ENCODE results near the gene ELP1. TPM values are rescaled to one million over a fixed set of nuclear protein-coding genes. Genes with fewer than 3 reads are reported as not detected.
A peak's percentile ranks its signal among the peaks of the same experiment; 100 is the strongest.
"Not testable (repeated sequence)": the region's sequence is repeated elsewhere in the genome, so short reads cannot be mapped to it uniquely, and the experiment has no call there.

Gene ELP1
- total and polyA plus RNA-seq, 2 donors (not counting 3 experiments of a cell fraction or from before 2014, with no cell fraction given), result 12.6 to 21.8 TPM

DNA sequence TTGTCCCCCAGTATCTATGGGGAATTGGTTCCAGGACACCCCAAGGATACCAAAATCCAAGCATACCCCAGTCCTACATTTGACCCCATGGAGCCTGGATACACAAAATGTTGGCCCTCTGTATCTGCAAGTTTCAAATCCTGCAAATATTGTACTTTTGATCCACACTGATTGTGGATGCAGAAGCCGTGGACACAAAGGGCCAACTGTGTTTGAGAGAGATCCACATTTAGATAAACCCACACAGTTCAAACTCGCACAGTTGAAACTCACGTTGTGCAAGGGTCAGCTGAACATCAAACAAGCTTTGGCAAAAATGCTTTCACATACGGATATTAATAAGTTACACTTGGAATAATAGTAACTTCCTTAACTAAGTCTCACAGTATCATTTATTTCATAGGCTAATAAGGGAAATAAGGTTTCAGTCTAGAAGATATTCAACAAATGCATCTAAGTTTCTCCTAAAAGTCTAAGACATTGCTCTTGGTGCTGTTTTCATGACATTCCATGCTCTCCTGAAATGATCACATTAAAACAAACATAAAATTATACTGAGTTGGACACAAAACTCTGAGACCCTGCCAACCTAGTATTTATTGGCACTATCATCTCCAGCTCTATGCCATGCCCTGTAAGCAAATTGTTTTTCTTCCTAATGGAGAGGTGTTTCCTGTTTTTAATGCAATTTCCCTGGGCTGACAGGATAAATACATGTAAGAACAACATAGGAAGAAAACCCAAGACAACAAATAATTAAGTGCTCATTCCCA lies 39.5 kb downstream of the ELP1 start:
- Histone ChIP-seq H3K4me1 (ENCODE audit: control insufficient read depth, extremely low read depth, insufficient read depth, low read length) (no peaks in the 10 kb centered on the region), H3K36me3 (ENCODE audit: control insufficient read depth in 2 of 2, extremely low read depth in 1 of 2, insufficient read depth in 2 of 2, low read length in 2 of 2) (peaks cover 18 to 23% of the 10 kb centered on the region in 2 experiments), H3K27me3 (ENCODE audit: control insufficient read depth in 2 of 2, insufficient read depth in 2 of 2, low read length in 2 of 2) (no peaks in the 10 kb centered on the region), H3K4me2 (ENCODE audit: insufficient read depth, low read length) (no peak overlapping the region), H3K9ac (replicated peaks; ENCODE audit: extremely low read depth, insufficient read depth, low read length) (no peak overlapping the region), H4K20me1 (replicated peaks; ENCODE audit: control insufficient read depth, extremely low read depth, insufficient read depth, low read length) (no peaks in the 10 kb centered on the region), H3K9me1 (replicated peaks; ENCODE audit: control insufficient read depth, extremely low read depth, insufficient read depth, low read length) (no peaks in the 10 kb centered on the region), H2AFZ (ENCODE audit: low read depth, low read length) (no peak overlapping the region), H3K4me3 (replicated peaks in 1 of 3; ENCODE audit: insufficient read depth in 1 of 3, low read depth in 1 of 3, low read length in 3 of 3) (no peak overlapping the region), H3K27ac (ENCODE audit: insufficient read depth, low read depth, low read length) (no peak overlapping the region), H3K79me2 (ENCODE audit: control insufficient read depth, insufficient read depth, low read length) (no peaks in the 10 kb centered on the region), H3K9me3 (replicated peaks; ENCODE audit: control insufficient read depth, insufficient read depth, low read length) (no peaks in the 10 kb centered on the region)
- ChIA-PET CTCF (interaction anchor here (1.0 kb wide), 1 partner anchor 60 kb away, joined by 3 read pairs; no protein-coding TSS in a partner anchor), POLR2A (no interaction called here)
- DNase-seq (ENCODE audit: low read depth, low spot score) (peak; percentile 9), FAIRE-seq (no peak)
- intact Hi-C loops (cut with micrococcal nuclease), result no loop called here
- dilution Hi-C loops (cut with MboI; ENCODE audit: extremely low pct_ligation_motif_present, low sequenced_read_pairs), result no loop called here
- no peak for TF ChIP-seq FOS (IDR thresholded peaks at IDR 0.05; ENCODE audit: borderline replicate concordance, insufficient read depth, low read length)
- no TSS peak for BruUV-seq (replicated peaks)

DNA sequence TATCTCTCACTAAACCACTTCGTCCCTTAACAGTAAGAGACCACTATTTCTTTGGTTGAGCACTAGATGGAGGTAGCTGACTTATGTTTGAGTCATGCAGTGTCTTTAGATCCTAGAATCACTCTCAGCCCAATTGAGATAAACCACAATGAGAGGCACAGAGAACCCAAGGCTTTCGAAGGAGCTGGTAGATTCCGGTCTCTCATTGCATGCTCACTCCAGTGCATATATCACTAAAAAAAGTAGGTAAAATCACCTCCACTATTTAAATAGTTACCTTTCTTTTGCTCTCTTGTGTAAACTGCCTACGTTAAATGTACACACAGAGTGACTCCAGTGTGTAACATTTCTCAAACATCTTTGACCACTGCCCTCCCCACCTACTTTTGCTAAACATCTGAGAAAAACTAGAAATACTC lies 44.3 kb downstream of the ELP1 start:
- Histone ChIP-seq H2AFZ (ENCODE audit: low read depth, low read length) (no peak overlapping the region), H3K9me1 (replicated peaks; ENCODE audit: control insufficient read depth, extremely low read depth, insufficient read depth, low read length) (no peaks in the 10 kb centered on the region), H3K27me3 (ENCODE audit: control insufficient read depth in 2 of 2, insufficient read depth in 2 of 2, low read length in 2 of 2) (no peaks in the 10 kb centered on the region), H3K36me3 (ENCODE audit: control insufficient read depth in 2 of 2, extremely low read depth in 1 of 2, insufficient read depth in 2 of 2, low read length in 2 of 2) (peaks cover 12 to 18% of the 10 kb centered on the region in 2 experiments), H3K4me1 (ENCODE audit: control insufficient read depth, extremely low read depth, insufficient read depth, low read length) (peaks cover 3% of the 10 kb centered on the region), H3K27ac (ENCODE audit: insufficient read depth, low read depth, low read length) (no peak overlapping the region), H3K4me3 (replicated peaks in 1 of 3; ENCODE audit: insufficient read depth in 1 of 3, low read depth in 1 of 3, low read length in 3 of 3) (no peak overlapping the region), H3K9ac (replicated peaks; ENCODE audit: extremely low read depth, insufficient read depth, low read length) (no peak overlapping the region), H3K79me2 (ENCODE audit: control insufficient read depth, insufficient read depth, low read length) (no peaks in the 10 kb centered on the region), H4K20me1 (replicated peaks; ENCODE audit: control insufficient read depth, extremely low read depth, insufficient read depth, low read length) (no peaks in the 10 kb centered on the region), H3K9me3 (replicated peaks; ENCODE audit: control insufficient read depth, insufficient read depth, low read length) (no peaks in the 10 kb centered on the region), H3K4me2 (ENCODE audit: insufficient read depth, low read length) (no peak overlapping the region)
- FAIRE-seq (no peak), DNase-seq (ENCODE audit: low read depth, low spot score) (peak; percentile 32)
- ChIA-PET CTCF (interaction anchor here (1.4 to 1.8 kb wide), 3 partner anchors 9 to 430 kb away, joined by 3 to 11 read pairs (median 6); no protein-coding TSS in a partner anchor), POLR2A (no interaction called here)
- TF ChIP-seq, protein P1, sequence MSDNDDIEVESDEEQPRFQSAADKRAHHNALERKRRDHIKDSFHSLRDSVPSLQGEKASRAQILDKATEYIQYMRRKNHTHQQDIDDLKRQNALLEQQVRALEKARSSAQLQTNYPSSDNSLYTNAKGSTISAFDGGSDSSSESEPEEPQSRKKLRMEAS (IDR thresholded peaks at IDR 0.05; ENCODE audit: insufficient read depth, insufficient read length), result no peak
- TF ChIP-seq, protein P2, sequence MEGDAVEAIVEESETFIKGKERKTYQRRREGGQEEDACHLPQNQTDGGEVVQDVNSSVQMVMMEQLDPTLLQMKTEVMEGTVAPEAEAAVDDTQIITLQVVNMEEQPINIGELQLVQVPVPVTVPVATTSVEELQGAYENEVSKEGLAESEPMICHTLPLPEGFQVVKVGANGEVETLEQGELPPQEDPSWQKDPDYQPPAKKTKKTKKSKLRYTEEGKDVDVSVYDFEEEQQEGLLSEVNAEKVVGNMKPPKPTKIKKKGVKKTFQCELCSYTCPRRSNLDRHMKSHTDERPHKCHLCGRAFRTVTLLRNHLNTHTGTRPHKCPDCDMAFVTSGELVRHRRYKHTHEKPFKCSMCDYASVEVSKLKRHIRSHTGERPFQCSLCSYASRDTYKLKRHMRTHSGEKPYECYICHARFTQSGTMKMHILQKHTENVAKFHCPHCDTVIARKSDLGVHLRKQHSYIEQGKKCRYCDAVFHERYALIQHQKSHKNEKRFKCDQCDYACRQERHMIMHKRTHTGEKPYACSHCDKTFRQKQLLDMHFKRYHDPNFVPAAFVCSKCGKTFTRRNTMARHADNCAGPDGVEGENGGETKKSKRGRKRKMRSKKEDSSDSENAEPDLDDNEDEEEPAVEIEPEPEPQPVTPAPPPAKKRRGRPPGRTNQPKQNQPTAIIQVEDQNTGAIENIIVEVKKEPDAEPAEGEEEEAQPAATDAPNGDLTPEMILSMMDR (IDR thresholded peaks at IDR 0.05; ENCODE audit: extremely low read depth in 1 of 2, insufficient read depth in 1 of 2, low read depth in 1 of 2, low read length in 2 of 2), result peak in 1 of 2 donors; percentile 21
- intact Hi-C loops (cut with micrococcal nuclease), result loop anchor here (2.0 kb wide), 2 partner anchors 65 to 431 kb away; partner anchors contain the start of gene EPB41L4B
- dilution Hi-C loops (cut with MboI; ENCODE audit: extremely low pct_ligation_motif_present, low sequenced_read_pairs), result no loop called here
- no TSS peak for BruUV-seq (replicated peaks)

DNA sequence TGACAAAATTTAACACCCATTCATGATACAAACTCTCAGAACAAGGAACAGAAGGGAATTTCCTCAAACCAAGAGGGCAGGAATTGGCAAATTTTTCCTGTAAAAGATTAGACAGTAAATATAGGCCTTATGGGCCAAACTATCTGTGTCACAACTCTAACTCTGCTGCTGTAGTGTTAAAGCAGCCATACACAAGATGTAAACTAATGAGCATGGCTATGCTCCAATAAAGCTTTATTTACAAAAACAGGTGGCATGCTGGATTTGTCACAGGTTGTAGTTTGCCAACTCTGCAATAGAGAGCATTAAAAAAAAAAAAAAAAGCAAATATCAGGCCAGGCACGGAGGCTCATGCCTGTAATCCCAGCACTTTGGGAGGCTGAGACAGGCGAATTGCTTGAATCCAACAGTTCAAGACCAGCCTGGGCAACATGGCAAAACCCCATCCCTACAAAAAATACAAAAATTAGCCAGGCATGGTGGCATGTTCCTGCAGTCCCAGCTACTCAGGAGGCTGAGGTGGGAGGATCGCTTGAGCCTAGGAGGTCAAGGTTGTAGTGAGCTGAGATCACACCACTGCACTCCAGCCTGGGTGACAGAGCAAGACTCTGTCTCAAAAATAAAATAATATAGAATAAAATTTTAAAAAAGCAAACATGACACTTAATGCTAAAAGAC lies 47.2 kb downstream of the ELP1 start:
- intact Hi-C loops (cut with micrococcal nuclease); dilution Hi-C loops (cut with MboI; ENCODE audit: extremely low pct_ligation_motif_present, low sequenced_read_pairs): not testable (repeated sequence)

More for the DNA sequence above, 47.2 kb downstream of the ELP1 start:
- H3K9me3 ChIP-seq (replicated peaks; ENCODE audit: control insufficient read depth, insufficient read depth, low read length); H4K20me1 ChIP-seq (replicated peaks; ENCODE audit: control insufficient read depth, extremely low read depth, insufficient read depth, low read length); H3K36me3 ChIP-seq (ENCODE audit: control insufficient read depth in 2 of 2, extremely low read depth in 1 of 2, insufficient read depth in 2 of 2, low read length in 2 of 2); H3K4me3 ChIP-seq (replicated peaks in 1 of 3; ENCODE audit: insufficient read depth in 1 of 3, low read depth in 1 of 3, low read length in 3 of 3); BruUV-seq (replicated peaks); H3K9ac ChIP-seq (replicated peaks; ENCODE audit: extremely low read depth, insufficient read depth, low read length); FAIRE-seq; POLR2A ChIA-PET; H3K27ac ChIP-seq (ENCODE audit: insufficient read depth, low read depth, low read length); DNase-seq (ENCODE audit: low read depth, low spot score); H2AFZ ChIP-seq (ENCODE audit: low read depth, low read length); H3K27me3 ChIP-seq (ENCODE audit: control insufficient read depth in 2 of 2, insufficient read depth in 2 of 2, low read length in 2 of 2); H3K4me2 ChIP-seq (ENCODE audit: insufficient read depth, low read length); H3K79me2 ChIP-seq (ENCODE audit: control insufficient read depth, insufficient read depth, low read length); H3K4me1 ChIP-seq (ENCODE audit: control insufficient read depth, extremely low read depth, insufficient read depth, low read length); H3K9me1 ChIP-seq (replicated peaks; ENCODE audit: control insufficient read depth, extremely low read depth, insufficient read depth, low read length): not testable (repeated sequence)
- CTCF ChIA-PET, result interaction anchor here (0.7 to 2.2 kb wide), 3 partner anchors 17 to 1419 kb away, joined by 3 to 9 read pairs (median 4); no protein-coding TSS in a partner anchor

All from endothelial cell of umbilical vein (primary cell).